ENCODE measurements around the gene TBC1D22A.

GRCh38 chr22:46974631-46975585, 212.5 kb downstream of the TBC1D22A start:
- TF ChIP-seq, protein P1, sequence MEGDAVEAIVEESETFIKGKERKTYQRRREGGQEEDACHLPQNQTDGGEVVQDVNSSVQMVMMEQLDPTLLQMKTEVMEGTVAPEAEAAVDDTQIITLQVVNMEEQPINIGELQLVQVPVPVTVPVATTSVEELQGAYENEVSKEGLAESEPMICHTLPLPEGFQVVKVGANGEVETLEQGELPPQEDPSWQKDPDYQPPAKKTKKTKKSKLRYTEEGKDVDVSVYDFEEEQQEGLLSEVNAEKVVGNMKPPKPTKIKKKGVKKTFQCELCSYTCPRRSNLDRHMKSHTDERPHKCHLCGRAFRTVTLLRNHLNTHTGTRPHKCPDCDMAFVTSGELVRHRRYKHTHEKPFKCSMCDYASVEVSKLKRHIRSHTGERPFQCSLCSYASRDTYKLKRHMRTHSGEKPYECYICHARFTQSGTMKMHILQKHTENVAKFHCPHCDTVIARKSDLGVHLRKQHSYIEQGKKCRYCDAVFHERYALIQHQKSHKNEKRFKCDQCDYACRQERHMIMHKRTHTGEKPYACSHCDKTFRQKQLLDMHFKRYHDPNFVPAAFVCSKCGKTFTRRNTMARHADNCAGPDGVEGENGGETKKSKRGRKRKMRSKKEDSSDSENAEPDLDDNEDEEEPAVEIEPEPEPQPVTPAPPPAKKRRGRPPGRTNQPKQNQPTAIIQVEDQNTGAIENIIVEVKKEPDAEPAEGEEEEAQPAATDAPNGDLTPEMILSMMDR (IDR thresholded peaks at IDR 0.05): no peak
- TF ChIP-seq POLR2A (IDR thresholded peaks at IDR 0.05): no peak
- TF ChIP-seq POLR2AphosphoS5 (IDR thresholded peaks at IDR 0.05): no peak
- no peak for TF ChIP-seq EP300 (IDR thresholded peaks at IDR 0.05)
